ENCODE results near the gene SESN1. TPM values are rescaled to one million over a fixed set of nuclear protein-coding genes. Genes with fewer than 3 reads are reported as not detected.

Gene SESN1
- total and polyA plus RNA-seq, 9 of the 15 experiments (the other 6 are each of a cell fraction or from before 2014, with no cell fraction given): 3.1 to 13.0 (median 7.4) TPM

DNA sequence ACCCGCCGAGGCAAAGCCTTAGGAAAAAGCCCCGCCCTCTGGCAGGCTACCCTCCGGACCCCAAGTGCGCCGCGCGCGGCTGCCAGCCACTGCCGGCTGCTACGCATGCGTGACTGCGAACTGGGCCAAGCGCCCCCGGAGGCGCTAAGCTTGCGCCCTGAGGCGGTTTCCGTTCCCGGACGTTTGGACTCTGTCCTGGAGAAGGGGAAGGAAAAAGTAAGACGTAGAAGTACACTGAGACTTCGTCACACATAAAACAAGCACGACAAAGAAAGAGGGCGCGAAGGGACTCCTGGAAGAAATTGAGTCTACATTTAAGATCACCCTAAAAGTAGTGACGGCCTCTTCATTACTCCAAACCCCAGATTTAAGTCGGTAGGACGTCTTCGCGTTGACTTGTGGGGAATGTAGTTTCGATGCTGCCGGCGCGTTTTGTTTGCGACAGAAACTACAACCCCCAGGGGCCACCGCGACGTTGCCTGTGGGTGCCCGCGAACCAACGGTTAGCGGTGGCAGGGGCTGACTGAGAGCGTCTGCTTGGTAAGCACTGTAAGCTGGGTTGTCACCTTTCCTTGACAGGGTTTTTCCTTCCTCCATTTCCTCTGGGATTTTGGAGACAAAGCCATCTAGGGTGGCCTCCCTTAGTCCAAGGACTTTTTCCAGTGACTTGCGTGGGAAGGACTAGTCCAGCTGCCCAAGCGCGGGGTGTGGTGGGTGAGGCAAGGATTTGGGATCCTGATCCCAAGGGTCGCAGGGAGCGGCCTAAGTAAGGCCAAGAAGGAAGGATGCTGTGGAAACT is 589 bp upstream of the SESN1 start, which contains the start of gene CEP57L1 (continued):
- TF ChIP-seq, protein P1, sequence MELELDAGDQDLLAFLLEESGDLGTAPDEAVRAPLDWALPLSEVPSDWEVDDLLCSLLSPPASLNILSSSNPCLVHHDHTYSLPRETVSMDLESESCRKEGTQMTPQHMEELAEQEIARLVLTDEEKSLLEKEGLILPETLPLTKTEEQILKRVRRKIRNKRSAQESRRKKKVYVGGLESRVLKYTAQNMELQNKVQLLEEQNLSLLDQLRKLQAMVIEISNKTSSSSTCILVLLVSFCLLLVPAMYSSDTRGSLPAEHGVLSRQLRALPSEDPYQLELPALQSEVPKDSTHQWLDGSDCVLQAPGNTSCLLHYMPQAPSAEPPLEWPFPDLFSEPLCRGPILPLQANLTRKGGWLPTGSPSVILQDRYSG (tag; conservative IDR thresholded peaks at IDR 0.05; ENCODE audit: low read depth): peak; percentile 56; the same call in 1 of the 2 replicates
- no peak for TF ChIP-seq MIER1 (IDR thresholded peaks at IDR 0.05; ENCODE audit: low read depth)
- TF ChIP-seq TARDBP (IDR thresholded peaks at IDR 0.05): peak; percentile 40; the same call in 1 of the 2 replicates
- peak; percentile 60 for TF ChIP-seq CXXC5 (CRISPR knock-in tag; IDR thresholded peaks at IDR 0.05)
- TF ChIP-seq MAZ (CRISPR knock-in tag; conservative IDR thresholded peaks at IDR 0.05 in 1 of 2, IDR thresholded peaks at IDR 0.05 in 1 of 2): peak in 1 of 2 experiments; percentile 73; a peak in 1 of 4 replicates
- TF ChIP-seq IFI16 (CRISPR knock-in tag; IDR thresholded peaks at IDR 0.05): no peak
- peak; percentile 78 for TF ChIP-seq PHF8 (IDR thresholded peaks at IDR 0.05; ENCODE audit: borderline replicate concordance, low read length)
- TF ChIP-seq ZNF707 (CRISPR knock-in tag; conservative IDR thresholded peaks at IDR 0.05): peak; percentile 3; the same call in 1 of the 2 replicates
- TF ChIP-seq ZNF197 (CRISPR knock-in tag; IDR thresholded peaks at IDR 0.05; ENCODE audit: low read depth): peak; percentile 74; the same call in 1 of the 2 replicates
- TF ChIP-seq NBN (IDR thresholded peaks at IDR 0.05; ENCODE audit: low read depth): peak; percentile 52; the same call in 1 of the 2 replicates
- peak; percentile 51; the same call in 1 of the 2 replicates for TF ChIP-seq ZNF165 (CRISPR knock-in tag; IDR thresholded peaks at IDR 0.05; ENCODE audit: borderline replicate concordance)
- TF ChIP-seq PHF20 (IDR thresholded peaks at IDR 0.05; ENCODE audit: partially characterized antibody): peak; percentile 47
- TF ChIP-seq PYGO2 (tag; IDR thresholded peaks at IDR 0.05): no peak
- peak; percentile 84 to 87 for TF ChIP-seq SIX5 (IDR thresholded peaks at IDR 0.05; ENCODE audit: borderline replicate concordance in 1 of 2, insufficient read depth in 1 of 2, low read depth in 1 of 2, low read length in 2 of 2)
- no peak for TF ChIP-seq ZNF121 (CRISPR knock-in tag; conservative IDR thresholded peaks at IDR 0.05)
- TF ChIP-seq ZNF175 (CRISPR knock-in tag; IDR thresholded peaks at IDR 0.05; ENCODE audit: low read depth): no peak
- TF ChIP-seq, protein P2, sequence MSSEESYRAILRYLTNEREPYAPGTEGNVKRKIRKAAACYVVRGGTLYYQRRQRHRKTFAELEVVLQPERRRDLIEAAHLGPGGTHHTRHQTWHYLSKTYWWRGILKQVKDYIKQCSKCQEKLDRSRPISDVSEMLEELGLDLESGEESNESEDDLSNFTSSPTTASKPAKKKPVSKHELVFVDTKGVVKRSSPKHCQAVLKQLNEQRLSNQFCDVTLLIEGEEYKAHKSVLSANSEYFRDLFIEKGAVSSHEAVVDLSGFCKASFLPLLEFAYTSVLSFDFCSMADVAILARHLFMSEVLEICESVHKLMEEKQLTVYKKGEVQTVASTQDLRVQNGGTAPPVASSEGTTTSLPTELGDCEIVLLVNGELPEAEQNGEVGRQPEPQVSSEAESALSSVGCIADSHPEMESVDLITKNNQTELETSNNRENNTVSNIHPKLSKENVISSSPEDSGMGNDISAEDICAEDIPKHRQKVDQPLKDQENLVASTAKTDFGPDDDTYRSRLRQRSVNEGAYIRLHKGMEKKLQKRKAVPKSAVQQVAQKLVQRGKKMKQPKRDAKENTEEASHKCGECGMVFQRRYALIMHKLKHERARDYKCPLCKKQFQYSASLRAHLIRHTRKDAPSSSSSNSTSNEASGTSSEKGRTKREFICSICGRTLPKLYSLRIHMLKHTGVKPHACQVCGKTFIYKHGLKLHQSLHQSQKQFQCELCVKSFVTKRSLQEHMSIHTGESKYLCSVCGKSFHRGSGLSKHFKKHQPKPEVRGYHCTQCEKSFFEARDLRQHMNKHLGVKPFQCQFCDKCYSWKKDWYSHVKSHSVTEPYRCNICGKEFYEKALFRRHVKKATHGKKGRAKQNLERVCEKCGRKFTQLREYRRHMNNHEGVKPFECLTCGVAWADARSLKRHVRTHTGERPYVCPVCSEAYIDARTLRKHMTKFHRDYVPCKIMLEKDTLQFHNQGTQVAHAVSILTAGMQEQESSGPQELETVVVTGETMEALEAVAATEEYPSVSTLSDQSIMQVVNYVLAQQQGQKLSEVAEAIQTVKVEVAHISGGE (CRISPR knock-in tag; IDR thresholded peaks at IDR 0.05): peak in 1 of 3 experiments; percentile 84; a peak in 2 of 6 replicates
- TF ChIP-seq CBX1 (IDR thresholded peaks at IDR 0.05; ENCODE audit: low read depth): 0 out of 2 replicates have a peak, but pooled peaks have one; percentile 48
- TF ChIP-seq DIDO1 (tag; IDR thresholded peaks at IDR 0.05; ENCODE audit: low read depth): peak; percentile 89
- peak; percentile 83 for TF ChIP-seq ERF (CRISPR knock-in tag; IDR thresholded peaks at IDR 0.05)
- no peak for TF ChIP-seq SRSF1 (IDR thresholded peaks at IDR 0.05; ENCODE audit: low read depth, low read length)
- no peak; the same call in 1 of the 2 replicates for TF ChIP-seq GTF2E2 (tag; IDR thresholded peaks at IDR 0.05)
